ENCODE results near the gene IL23R. TPM values are rescaled to one million over a fixed set of nuclear protein-coding genes. Genes with fewer than 3 reads are reported as not detected.

IL23R gene
- total RNA-seq, 4 donors from 2014 or later: not detected

- 64 to 77% methylated on average over 4 of the region's 4 CpGs for WGBS, 2 donors
- Histone ChIP-seq H3K27me3 (no peaks in the 10 kb centered on the region), H3K4me1 (no peaks in the 10 kb centered on the region), H3K4me3 (no peak overlapping the region), H3K36me3 (no peaks in the 10 kb centered on the region), H3K9me3 (no peaks in the 10 kb centered on the region), H3K27ac (no peak overlapping the region)
- peak in 1 of 2 donors; percentile 21 for DNase-seq (ENCODE audit: low spot score in 2 of 2)
- TF ChIP-seq, protein P1, sequence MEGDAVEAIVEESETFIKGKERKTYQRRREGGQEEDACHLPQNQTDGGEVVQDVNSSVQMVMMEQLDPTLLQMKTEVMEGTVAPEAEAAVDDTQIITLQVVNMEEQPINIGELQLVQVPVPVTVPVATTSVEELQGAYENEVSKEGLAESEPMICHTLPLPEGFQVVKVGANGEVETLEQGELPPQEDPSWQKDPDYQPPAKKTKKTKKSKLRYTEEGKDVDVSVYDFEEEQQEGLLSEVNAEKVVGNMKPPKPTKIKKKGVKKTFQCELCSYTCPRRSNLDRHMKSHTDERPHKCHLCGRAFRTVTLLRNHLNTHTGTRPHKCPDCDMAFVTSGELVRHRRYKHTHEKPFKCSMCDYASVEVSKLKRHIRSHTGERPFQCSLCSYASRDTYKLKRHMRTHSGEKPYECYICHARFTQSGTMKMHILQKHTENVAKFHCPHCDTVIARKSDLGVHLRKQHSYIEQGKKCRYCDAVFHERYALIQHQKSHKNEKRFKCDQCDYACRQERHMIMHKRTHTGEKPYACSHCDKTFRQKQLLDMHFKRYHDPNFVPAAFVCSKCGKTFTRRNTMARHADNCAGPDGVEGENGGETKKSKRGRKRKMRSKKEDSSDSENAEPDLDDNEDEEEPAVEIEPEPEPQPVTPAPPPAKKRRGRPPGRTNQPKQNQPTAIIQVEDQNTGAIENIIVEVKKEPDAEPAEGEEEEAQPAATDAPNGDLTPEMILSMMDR (IDR thresholded peaks at IDR 0.05): peak in 4 of 5 experiments; percentile 25 to 43 (median 34)
- no peak for TF ChIP-seq EP300 (IDR thresholded peaks at IDR 0.05)
Measured at GRCh38 chr1:67211589-67212563, 45.6 kb downstream of the IL23R start.

- 61 to 62% methylated on average over 3 of the region's 3 CpGs for WGBS, 2 donors
- H3K27ac ChIP-seq: no peak overlapping the region
- no peak overlapping the region for H3K4me3 ChIP-seq
- no peaks in the 10 kb centered on the region for H3K9me3 ChIP-seq
- H3K4me1 ChIP-seq: no peaks in the 10 kb centered on the region
- H3K36me3 ChIP-seq: no peaks in the 10 kb centered on the region
- TF ChIP-seq POLR2A (IDR thresholded peaks at IDR 0.05) (no peak), EP300 (IDR thresholded peaks at IDR 0.05) (no peak)
- TF ChIP-seq, protein P1 (IDR thresholded peaks at IDR 0.05): peak in 2 of 5 experiments; percentile 6 to 23
- H3K27me3 ChIP-seq: no peaks in the 10 kb centered on the region
- no peak for DNase-seq (ENCODE audit: low spot score in 2 of 2)
Measured at GRCh38 chr1:67213164-67213563, 46.9 kb downstream of the IL23R start.

DNA sequence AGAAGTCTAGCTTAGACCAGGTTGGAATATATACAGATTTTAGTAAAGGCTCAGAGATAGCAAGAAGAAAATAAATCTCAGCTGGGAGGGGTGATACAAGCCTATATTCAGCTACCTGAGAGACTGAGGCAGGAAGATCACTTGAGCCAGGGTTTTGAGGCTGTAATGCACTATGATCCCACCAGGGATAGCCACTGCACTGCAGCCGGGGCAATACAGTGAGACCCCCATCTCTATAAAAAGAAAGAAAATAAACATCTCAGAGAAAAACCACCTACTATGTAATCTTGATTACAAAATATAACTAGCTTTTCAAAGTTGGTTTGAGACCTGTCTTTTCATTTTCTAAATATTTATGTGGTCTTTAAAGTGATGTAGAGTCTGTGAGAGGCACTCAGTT lies 47.7 kb downstream of the IL23R start:
- no peak overlapping the region for H3K27ac ChIP-seq
- no peak for DNase-seq (ENCODE audit: low spot score in 2 of 2)
- no peak overlapping the region for H3K4me3 ChIP-seq
- WGBS, 2 donors: 88 to 94% methylated on average over 1 of the region's 1 CpG
- H3K36me3 ChIP-seq: no peaks in the 10 kb centered on the region
- TF ChIP-seq POLR2A (IDR thresholded peaks at IDR 0.05): no peak
- TF ChIP-seq EP300 (IDR thresholded peaks at IDR 0.05): no peak
- TF ChIP-seq, protein P1 (IDR thresholded peaks at IDR 0.05): no peak
- no peaks in the 10 kb centered on the region for H3K4me1 ChIP-seq
- no peaks in the 10 kb centered on the region for H3K27me3 ChIP-seq
- H3K9me3 ChIP-seq: no peaks in the 10 kb centered on the region

GRCh38 chr1:67214420-67215174 lies 48.3 kb downstream of the IL23R start:
- Histone ChIP-seq H3K4me3 (no peak overlapping the region), H3K27ac (no peak overlapping the region), H3K36me3 (no peaks in the 10 kb centered on the region), H3K9me3 (no peaks in the 10 kb centered on the region), H3K27me3 (no peaks in the 10 kb centered on the region), H3K4me1 (no peaks in the 10 kb centered on the region)
- 76 to 81% methylated on average over 11 of the region's 11 CpGs for WGBS, 2 donors
- no peak for TF ChIP-seq POLR2A (IDR thresholded peaks at IDR 0.05)
- TF ChIP-seq, protein P1 (IDR thresholded peaks at IDR 0.05): peak in 3 of 5 experiments; percentile 26 to 36 (median 27)
- DNase-seq (ENCODE audit: low spot score in 2 of 2): peak in 1 of 2 donors; percentile 52

- H3K27ac ChIP-seq: no peak overlapping the region
- TF ChIP-seq POLR2A (IDR thresholded peaks at IDR 0.05) (no peak), EP300 (IDR thresholded peaks at IDR 0.05) (no peak)
- TF ChIP-seq, protein P1 (IDR thresholded peaks at IDR 0.05): no peak
- no peak overlapping the region for H3K4me3 ChIP-seq
- DNase-seq (ENCODE audit: low spot score in 2 of 2): no peak
- H3K36me3 ChIP-seq: no peaks in the 10 kb centered on the region
- no peaks in the 10 kb centered on the region for H3K4me1 ChIP-seq
- H3K27me3 ChIP-seq: no peaks in the 10 kb centered on the region
- WGBS, 2 donors: 88 to 98% methylated on average over 1 of the region's 1 CpG
- H3K9me3 ChIP-seq: no peaks in the 10 kb centered on the region
Measured at GRCh38 chr1:67216401-67216800, 50.1 kb downstream of the IL23R start.
